H9 (cell line): ENCODE data around the gene TNFSF9. TPM values are rescaled to one million over a fixed set of nuclear protein-coding genes. Genes with fewer than 3 reads are reported as not detected.
"Not testable (repeated sequence)": the region's sequence is repeated elsewhere in the genome, so short reads cannot be mapped to it uniquely, and the experiment has no call there.

ENCODE experiments used
- DNase-seq: peaks from one replicate; pipeline ENCODE4 v3.0.0-alpha.2; 2017
- H2AFZ ChIP-seq: one replicate; pipeline ENCODE4 v1.6.1; 2013; ENCODE audit warnings: mild to moderate bottlenecking, low read length, control low read depth, moderate library complexity
- H2AK5ac ChIP-seq: 2 replicates; pipeline ENCODE4 v1.6.1; 2013; ENCODE audit warnings: low read length, control low read depth, mixed read lengths; ENCODE audit not compliant: insufficient read length
- H2BK120ac ChIP-seq: one replicate; pipeline ENCODE4 v1.6.1; 2013; ENCODE audit warnings: low read depth, mild to moderate bottlenecking, low read length, control low read depth, inconsistent platforms; ENCODE audit not compliant: poor library complexity, severe bottlenecking
- H2BK12ac ChIP-seq: 2 replicates; pipeline ENCODE4 v1.6.1; 2013; ENCODE audit warnings: low read length, control low read depth, mixed read lengths, low read depth; ENCODE audit not compliant: insufficient read length
- H2BK15ac ChIP-seq: 2 replicates; pipeline ENCODE4 v1.6.1; 2013; ENCODE audit warnings: low read depth, low read length, control low read depth
- H2BK20ac ChIP-seq: one replicate; pipeline ENCODE4 v1.6.1; 2013; ENCODE audit warnings: low read depth, mild to moderate bottlenecking, low read length, control low read depth, inconsistent platforms; ENCODE audit not compliant: poor library complexity, severe bottlenecking
- H2BK5ac ChIP-seq: 2 replicates; pipeline ENCODE4 v1.6.1; 2013; ENCODE audit warnings: low read length, control low read depth, mixed read lengths; ENCODE audit not compliant: insufficient read length
- H3K14ac ChIP-seq: 2 replicates; pipeline ENCODE4 v1.6.1; 2013; ENCODE audit warnings: low read length, control low read depth; ENCODE audit not compliant: insufficient read depth
- H3K18ac ChIP-seq: 2 replicates; pipeline ENCODE4 v1.6.1; 2013; ENCODE audit warnings: low read depth, mild to moderate bottlenecking, mixed read lengths, low read length, control low read depth; ENCODE audit not compliant: insufficient read length
- H3K23ac ChIP-seq: 2 replicates; pipeline ENCODE4 v1.6.1; 2013; ENCODE audit warnings: low read length, control low read depth, mixed read lengths, low read depth; ENCODE audit not compliant: insufficient read length
- H3K23me2 ChIP-seq: 2 replicates; pipeline ENCODE4 v1.6.1; 2013; ENCODE audit warnings: low read depth, mild to moderate bottlenecking, mixed read lengths, low read length, control low read depth; ENCODE audit not compliant: insufficient read length, poor library complexity, severe bottlenecking
- H3K27ac ChIP-seq: 2 replicates; pipeline ENCODE4 v1.5.1; 2013; ENCODE audit warnings: low read length, control low read depth, mixed read lengths, low read depth; ENCODE audit not compliant: insufficient read length
- H3K27me3 ChIP-seq: 2 replicates; pipeline ENCODE4 v1.6.1; 2013; ENCODE audit warnings: low read length, control low read depth, inconsistent platforms; ENCODE audit not compliant: insufficient read depth
- H3K4ac ChIP-seq: 2 replicates; pipeline ENCODE4 v1.6.1; 2013; ENCODE audit warnings: low read depth, mild to moderate bottlenecking, control low read depth, inconsistent platforms, low read length, moderate library complexity
- H3K4me1 ChIP-seq: 2 replicates; pipeline ENCODE4 v1.6.1; 2013; ENCODE audit warnings: low read length, control low read depth, inconsistent platforms; ENCODE audit not compliant: insufficient read depth
- H3K4me2 ChIP-seq: 2 replicates; pipeline ENCODE4 v1.6.1; 2013; ENCODE audit warnings: low read length, control low read depth, mixed read lengths; ENCODE audit not compliant: insufficient read length, insufficient read depth
- H3K56ac ChIP-seq: 2 replicates; pipeline ENCODE4 v1.6.1; 2013; ENCODE audit warnings: low read depth, mild to moderate bottlenecking, mixed read lengths, low read length, control low read depth; ENCODE audit not compliant: insufficient read length
- H3K79me1 ChIP-seq: 2 replicates; pipeline ENCODE4 v1.6.1; 2013; ENCODE audit warnings: low read depth, mild to moderate bottlenecking, moderate library complexity, low read length, control low read depth, inconsistent platforms; ENCODE audit not compliant: insufficient read depth, poor library complexity, severe bottlenecking
- H3K79me2 ChIP-seq: 2 replicates; pipeline ENCODE4 v1.6.1; 2013; ENCODE audit warnings: low read length, control low read depth, inconsistent platforms; ENCODE audit not compliant: insufficient read depth
- H3K9ac ChIP-seq: 2 replicates; pipeline ENCODE4 v1.6.1; 2013; ENCODE audit warnings: low read length, control low read depth, mixed read lengths; ENCODE audit not compliant: insufficient read length; ENCODE audit errors: extremely low read depth
- H3K9me3 ChIP-seq: one replicate; pipeline ENCODE4 v1.6.1; 2013; ENCODE audit warnings: low read depth, low read length, inconsistent platforms; ENCODE audit not compliant: control insufficient read depth
- H3T11ph ChIP-seq: one replicate; pipeline ENCODE4 v1.6.1; 2013; ENCODE audit warnings: mild to moderate bottlenecking, low read length, control low read depth, inconsistent platforms
- H4K20me1 ChIP-seq: one replicate; pipeline ENCODE4 v1.6.1; 2013; ENCODE audit not compliant: control insufficient read depth, insufficient read length, insufficient read depth
- H4K5ac ChIP-seq: 2 replicates; pipeline ENCODE4 v1.6.1; 2013; ENCODE audit warnings: low read depth, mild to moderate bottlenecking, mixed read lengths, low read length, control low read depth; ENCODE audit not compliant: insufficient read length
- H4K8ac ChIP-seq: replicated peaks from 2 replicates; pipeline ENCODE4 v1.6.1; 2013; ENCODE audit warnings: low read length, control low read depth, mixed read lengths, low read depth; ENCODE audit not compliant: insufficient read length
- H4K91ac ChIP-seq: 2 replicates; pipeline ENCODE4 v1.6.1; 2013; ENCODE audit warnings: low read depth, mild to moderate bottlenecking, moderate library complexity, mixed read lengths, low read length, control low read depth; ENCODE audit not compliant: insufficient read length
- H3K27ac Mint-ChIP-seq, 3 experiments: 2 replicates in 2 of 3; 3 replicates in 1 of 3; pipeline ENCODE4 v1.8.0; 2020 to 2021; ENCODE audit warnings: mixed read lengths in 3 of 3, mild to moderate bottlenecking in 1 of 3, moderate library complexity in 1 of 3
- H3K27me3 Mint-ChIP-seq: 2 replicates; pipeline ENCODE4 v1.8.0; 2021; ENCODE audit warnings: low read depth, mild to moderate bottlenecking, moderate library complexity, mixed read lengths
- H3K36me3 Mint-ChIP-seq, 3 experiments: 2 replicates in 2 of 3; 3 replicates in 1 of 3; pipeline ENCODE4 v1.8.0; 2020 to 2021; ENCODE audit warnings: low read depth in 3 of 3, mixed read lengths in 3 of 3; ENCODE audit not compliant: insufficient read depth in 1 of 3
- H3K4me1 Mint-ChIP-seq, 2 experiments: 2 replicates each; pipeline ENCODE4 v1.8.0; 2020; ENCODE audit warnings: mixed read lengths in 2 of 2
- H3K4me3 Mint-ChIP-seq, 2 experiments: 2 replicates in 1 of 2; 3 replicates in 1 of 2; pipeline ENCODE4 v1.8.0; 2020 to 2021; ENCODE audit warnings: mild to moderate bottlenecking in 2 of 2, mixed read lengths in 2 of 2, moderate library complexity in 1 of 2
- H3K9me3 Mint-ChIP-seq, 2 experiments: 2 replicates in 1 of 2; 3 replicates in 1 of 2; pipeline ENCODE4 v1.8.0; 2020; ENCODE audit warnings: mild to moderate bottlenecking in 2 of 2, mixed read lengths in 2 of 2, moderate library complexity in 1 of 2
- CTCF ChIP-seq: fragments of 200-600 bp; sonication (generic); conservative IDR thresholded peaks from 3 replicates; pipeline ENCODE4 v1.8.0; 2021; ENCODE audit warnings: antibody characterized with exemption, mild to moderate bottlenecking
- WGBS: extraction: QIAGEN DNeasy Blood & Tissue Kit; methylation state at CpG from one replicate; pipeline ENCODE4 v1.1.7; 2013; ENCODE audit warnings: missing lambda C conversion rate, low lambda C conversion rate, mixed read lengths; ENCODE audit not compliant: insufficient read length; ENCODE audit errors: extremely low coverage; 5-methylcytosine and 5-hydroxymethylcytosine counted together
- total RNA-seq: library from RNA; stranded (reverse); gene quantifications from 2 replicates; pipeline ENCODE4 v1.2.1, GENCODE V29; 2021

Gene TNFSF9
- total RNA-seq, 1 experiment from 2014 or later = 1.9 TPM

GRCh38 chr19:6564393-6564792, 33.6 kb downstream of the TNFSF9 start:
- Histone ChIP-seq H2BK5ac (no peak overlapping the region), H4K8ac (no peak overlapping the region), H3K18ac (no peak overlapping the region), H2AFZ (no peak overlapping the region), H3K27ac (no peak overlapping the region), H3K79me2 (no peaks in the 10 kb centered on the region), H3K4ac (no peak overlapping the region), H3K9me3 (peaks cover 5% of the 10 kb centered on the region), H3K56ac (no peak overlapping the region), H4K5ac (no peak overlapping the region), H2BK12ac (no peak overlapping the region), H3K4me2 (no peak overlapping the region), H4K20me1 (no peaks in the 10 kb centered on the region), H3K79me1 (no peaks in the 10 kb centered on the region), H4K91ac (no peak overlapping the region), H3K23ac (no peak overlapping the region), H2BK20ac (no peak overlapping the region), H2AK5ac (no peak overlapping the region), H2BK120ac (no peak overlapping the region), H3K4me1 (no peaks in the 10 kb centered on the region), H3T11ph (no peak overlapping the region), H3K27me3 (no peaks in the 10 kb centered on the region), H3K14ac (no peak overlapping the region), H3K9ac (no peak overlapping the region), H3K23me2 (no peaks in the 10 kb centered on the region), H2BK15ac (no peak overlapping the region)
- Mint-ChIP-seq H3K36me3 (peaks cover 0 to 4% (median 0%) of the 10 kb centered on the region in 3 experiments; a peak in 3 of 7 replicates), H3K9me3 (peaks cover 24 to 58% of the 10 kb centered on the region in 2 experiments), H3K4me1 (no peaks in the 10 kb centered on the region), H3K4me3 (no peak overlapping the region), H3K27me3 (peaks cover 24% of the 10 kb centered on the region), H3K27ac (no peak overlapping the region)
- DNase-seq = no peak
- WGBS = no CpG with 5 or more reads among the region's 2 CpGs
- no peak for TF ChIP-seq CTCF

- not testable (repeated sequence) for H4K8ac ChIP-seq, H3K27ac ChIP-seq, H2BK120ac ChIP-seq, H3K36me3 Mint-ChIP-seq, H3K23me2 ChIP-seq, H3K4me2 ChIP-seq, H3K79me1 ChIP-seq, DNase-seq, H3K4me3 Mint-ChIP-seq, H4K20me1 ChIP-seq, H2BK5ac ChIP-seq, H2BK20ac ChIP-seq, H3K9me3 ChIP-seq, H3K18ac ChIP-seq, H3K27me3 ChIP-seq, H3K79me2 ChIP-seq, H3K23ac ChIP-seq, H3K4me1 Mint-ChIP-seq, H3T11ph ChIP-seq, H3K56ac ChIP-seq, H2AFZ ChIP-seq, H2AK5ac ChIP-seq, H2BK12ac ChIP-seq, H4K5ac ChIP-seq, H2BK15ac ChIP-seq, H3K14ac ChIP-seq, H3K4me1 ChIP-seq, H3K9ac ChIP-seq, H3K27ac Mint-ChIP-seq, H3K4ac ChIP-seq, H4K91ac ChIP-seq
- H3K9me3 Mint-ChIP-seq = peaks cover 26 to 68% of the 10 kb centered on the region in 2 experiments
- no CpG with 5 or more reads among the region's 3 CpGs for WGBS
- H3K27me3 Mint-ChIP-seq = peaks cover 24% of the 10 kb centered on the region
These were observed 35.9 kb downstream of the TNFSF9 start for GRCh38 chr19:6566727-6567126.
